Osteocyte (in vitro differentiated cells): ENCODE measurements around the gene PKIB. TPM values are rescaled to one million over a fixed set of nuclear protein-coding genes. Genes with fewer than 3 reads are reported as not detected.

ENCODE experiments used
- DNase-seq: peaks from one replicate; pipeline ENCODE4 v3.0.0; 2021; ENCODE audit warnings: mixed read lengths; ENCODE audit not compliant: unreplicated experiment; ENCODE audit errors: extremely low spot score
- H3K27ac Mint-ChIP-seq: one replicate; pipeline ENCODE4 v1.8.0; 2021; ENCODE audit warnings: mild to moderate bottlenecking, mixed read lengths; ENCODE audit not compliant: unreplicated experiment
- H3K27me3 Mint-ChIP-seq: one replicate; pipeline ENCODE4 v1.8.0; 2021; ENCODE audit warnings: mixed read lengths; ENCODE audit not compliant: unreplicated experiment
- H3K36me3 Mint-ChIP-seq: one replicate; pipeline ENCODE4 v1.8.0; 2021; ENCODE audit warnings: mixed read lengths; ENCODE audit not compliant: unreplicated experiment
- H3K4me1 Mint-ChIP-seq: one replicate; pipeline ENCODE4 v1.8.0; 2021; ENCODE audit warnings: mixed read lengths; ENCODE audit not compliant: unreplicated experiment
- H3K4me3 Mint-ChIP-seq: one replicate; pipeline ENCODE4 v1.8.0; 2021; ENCODE audit warnings: mild to moderate bottlenecking, moderate library complexity, mixed read lengths; ENCODE audit not compliant: unreplicated experiment
- H3K9me3 Mint-ChIP-seq: one replicate; pipeline ENCODE4 v1.8.0; 2021; ENCODE audit warnings: mixed read lengths; ENCODE audit not compliant: unreplicated experiment
- total RNA-seq: library from RNA; stranded (reverse); gene quantifications from 2 replicates; pipeline ENCODE4 v1.2.1, GENCODE V29; 2021
- TF ChIP-seq, protein P1 (sequence below): fragments of 200-600 bp; sonication (generic); IDR thresholded peaks from 2 replicates; pipeline ENCODE4 v1.5.0; 2021; ENCODE audit warnings: antibody characterized with exemption, mild to moderate bottlenecking, moderate library complexity

The PKIB gene
- total RNA-seq, 1 donor from 2014 or later: 35.0 TPM

DNA sequence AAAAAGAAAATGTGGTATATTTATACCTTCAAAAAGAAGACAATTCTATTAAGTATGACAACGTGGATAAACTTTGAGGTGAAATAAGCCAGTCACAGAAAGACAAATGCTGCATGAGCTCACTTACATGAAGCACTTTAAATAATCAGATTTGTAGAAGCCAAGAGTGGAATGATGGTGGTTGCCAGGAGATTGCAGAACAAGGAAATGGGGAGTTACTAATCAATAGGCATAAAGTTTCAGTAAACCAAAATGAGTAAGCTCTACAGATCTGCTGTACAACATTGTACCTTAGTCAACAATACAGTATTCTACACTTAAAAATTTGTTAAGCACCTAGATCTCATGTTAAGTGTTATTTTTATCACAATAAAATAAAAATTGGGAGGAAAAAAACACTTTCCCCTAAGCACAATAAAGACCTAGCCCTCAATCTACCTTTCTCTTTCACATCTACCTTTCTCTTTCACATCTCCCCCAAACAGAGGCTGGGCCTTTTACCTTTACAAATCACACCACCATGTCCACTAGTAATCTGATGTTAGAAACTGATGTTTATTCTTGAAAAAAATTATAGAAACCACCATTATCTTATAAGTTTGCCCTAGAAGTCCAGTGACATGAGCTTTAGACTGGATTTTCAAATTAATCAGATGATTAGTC lies 73.9 kb downstream of the PKIB start:
- Mint-ChIP-seq H3K27ac (no peak overlapping the region), H3K27me3 (no peaks in the 10 kb centered on the region), H3K9me3 (peaks cover 16% of the 10 kb centered on the region), H3K4me3 (no peak overlapping the region), H3K36me3 (peaks cover 8% of the 10 kb centered on the region), H3K4me1 (no peaks in the 10 kb centered on the region)
- TF ChIP-seq, protein P1, sequence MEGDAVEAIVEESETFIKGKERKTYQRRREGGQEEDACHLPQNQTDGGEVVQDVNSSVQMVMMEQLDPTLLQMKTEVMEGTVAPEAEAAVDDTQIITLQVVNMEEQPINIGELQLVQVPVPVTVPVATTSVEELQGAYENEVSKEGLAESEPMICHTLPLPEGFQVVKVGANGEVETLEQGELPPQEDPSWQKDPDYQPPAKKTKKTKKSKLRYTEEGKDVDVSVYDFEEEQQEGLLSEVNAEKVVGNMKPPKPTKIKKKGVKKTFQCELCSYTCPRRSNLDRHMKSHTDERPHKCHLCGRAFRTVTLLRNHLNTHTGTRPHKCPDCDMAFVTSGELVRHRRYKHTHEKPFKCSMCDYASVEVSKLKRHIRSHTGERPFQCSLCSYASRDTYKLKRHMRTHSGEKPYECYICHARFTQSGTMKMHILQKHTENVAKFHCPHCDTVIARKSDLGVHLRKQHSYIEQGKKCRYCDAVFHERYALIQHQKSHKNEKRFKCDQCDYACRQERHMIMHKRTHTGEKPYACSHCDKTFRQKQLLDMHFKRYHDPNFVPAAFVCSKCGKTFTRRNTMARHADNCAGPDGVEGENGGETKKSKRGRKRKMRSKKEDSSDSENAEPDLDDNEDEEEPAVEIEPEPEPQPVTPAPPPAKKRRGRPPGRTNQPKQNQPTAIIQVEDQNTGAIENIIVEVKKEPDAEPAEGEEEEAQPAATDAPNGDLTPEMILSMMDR: no peak
- DNase-seq: no peak

DNA sequence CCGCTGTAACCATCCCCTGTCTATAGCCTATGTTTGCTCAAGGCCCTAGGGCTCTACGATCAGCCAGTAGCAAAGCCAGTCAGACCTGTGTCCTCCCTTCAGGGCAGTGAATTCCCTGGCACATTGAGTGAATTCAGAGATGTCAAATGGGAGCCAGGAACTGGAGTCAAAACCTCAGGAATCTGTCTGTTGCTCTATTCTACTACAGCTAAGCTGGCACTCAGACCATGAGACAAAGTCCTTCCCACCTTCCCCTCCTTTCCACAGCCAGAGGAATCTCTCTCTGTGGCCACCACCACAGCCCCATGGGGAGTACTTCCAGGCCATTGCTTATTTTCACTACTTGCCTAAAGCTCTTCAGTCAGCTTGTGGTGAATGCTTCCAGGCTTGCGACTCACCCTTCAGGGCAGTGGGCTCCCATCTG lies 82.0 kb downstream of the PKIB start:
- no peak for DNase-seq
- H3K27ac Mint-ChIP-seq: peak overlapping the region; percentile 48
- TF ChIP-seq, protein P1: no peak
- H3K4me3 Mint-ChIP-seq: no peak overlapping the region
- H3K4me1 Mint-ChIP-seq: peaks cover 29% of the 10 kb centered on the region
- peaks cover 18% of the 10 kb centered on the region for H3K9me3 Mint-ChIP-seq
- H3K36me3 Mint-ChIP-seq: peaks cover 14% of the 10 kb centered on the region
- H3K27me3 Mint-ChIP-seq: no peaks in the 10 kb centered on the region

DNA sequence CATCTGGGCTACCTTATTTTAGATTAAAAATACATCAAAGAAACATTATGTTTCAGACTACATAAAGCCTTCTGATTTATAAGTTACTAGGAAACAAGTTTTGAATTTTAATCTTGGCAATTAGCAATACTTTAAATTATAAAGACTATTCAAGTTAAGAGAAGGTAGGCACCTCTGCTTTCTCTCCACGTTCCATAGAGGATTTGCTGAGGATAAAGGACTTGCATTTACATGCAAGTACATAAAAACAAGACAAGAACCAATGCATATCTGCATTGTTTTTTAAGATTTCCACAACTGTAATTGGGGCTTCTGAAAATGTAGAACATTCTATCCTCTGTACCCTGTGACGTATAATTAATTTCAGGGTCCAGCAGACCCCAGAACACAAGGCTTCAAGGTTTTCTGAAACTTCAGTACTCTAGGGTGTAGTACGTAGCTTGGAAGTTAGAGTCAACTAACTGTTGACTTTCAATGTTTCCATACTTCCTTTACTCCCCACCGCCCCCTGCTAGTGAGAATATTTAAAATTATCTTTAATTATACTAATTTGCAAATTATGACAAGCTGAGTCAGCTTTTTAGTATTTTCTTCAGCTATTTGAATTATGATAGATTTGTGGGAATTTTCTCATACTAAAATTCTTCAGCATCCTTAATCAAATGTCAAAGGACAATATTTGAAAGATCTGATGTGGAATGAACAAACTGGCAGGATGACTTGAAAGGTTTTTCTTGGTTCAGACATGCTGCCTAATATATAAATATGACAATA lies 82.8 kb downstream of the PKIB start:
- DNase-seq: no peak

DNA sequence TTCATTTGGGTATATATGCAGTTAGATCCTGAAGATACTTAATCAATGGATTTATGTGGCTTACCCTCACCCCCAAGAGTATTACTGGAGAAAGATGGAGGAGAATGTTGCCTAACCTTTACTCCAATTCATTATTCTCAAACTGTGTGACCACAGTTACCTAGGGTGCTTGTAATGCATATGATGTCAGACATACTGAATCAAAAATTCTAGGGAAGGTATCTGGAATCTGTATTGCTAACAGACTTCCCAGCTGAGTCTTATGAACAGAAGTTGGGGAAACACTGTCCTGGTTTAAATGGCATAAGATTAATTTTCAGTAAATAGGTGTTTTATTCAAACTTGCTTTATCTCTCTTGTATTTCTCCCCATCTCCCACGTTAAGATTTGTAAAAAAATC lies 83.9 kb downstream of the PKIB start:
- Mint-ChIP-seq H3K27me3 (no peaks in the 10 kb centered on the region), H3K36me3 (peaks cover 12% of the 10 kb centered on the region), H3K4me3 (no peak overlapping the region), H3K9me3 (peaks cover 15% of the 10 kb centered on the region), H3K27ac (no peak overlapping the region), H3K4me1 (peaks cover 32% of the 10 kb centered on the region)
- TF ChIP-seq, protein P1: no peak
- no peak for DNase-seq

More for the DNA sequence above, 82.8 kb downstream of the PKIB start:
- Mint-ChIP-seq H3K9me3 (peaks cover 17% of the 10 kb centered on the region), H3K27ac (no peak overlapping the region), H3K27me3 (no peaks in the 10 kb centered on the region), H3K36me3 (peaks cover 14% of the 10 kb centered on the region), H3K4me3 (no peak overlapping the region), H3K4me1 (peaks cover 32% of the 10 kb centered on the region)
- TF ChIP-seq, protein P1: no peak

DNA sequence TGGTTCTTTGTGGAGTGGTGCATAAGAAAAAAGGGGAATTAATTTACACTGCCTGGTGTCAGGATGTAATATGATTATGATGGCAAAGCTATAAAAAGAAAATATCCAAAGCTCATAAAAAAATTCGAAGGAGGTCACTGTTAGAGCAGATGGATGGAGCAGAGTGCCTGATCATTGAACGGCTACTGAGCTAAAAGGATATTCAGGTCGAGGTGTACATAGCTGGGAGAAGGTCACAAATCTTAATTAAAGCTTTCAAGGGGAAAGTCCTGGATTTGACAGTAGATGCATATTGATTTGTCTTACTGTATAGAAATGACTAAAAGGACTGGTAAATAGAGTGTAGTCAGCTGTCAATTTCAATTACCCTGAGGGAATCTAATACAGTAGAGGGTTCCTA lies 84.4 kb downstream of the PKIB start:
- peaks cover 11% of the 10 kb centered on the region for H3K9me3 Mint-ChIP-seq
- H3K27ac Mint-ChIP-seq: no peak overlapping the region
- H3K4me3 Mint-ChIP-seq: no peak overlapping the region
- peaks cover 8% of the 10 kb centered on the region for H3K36me3 Mint-ChIP-seq
- no peak for DNase-seq
- peaks cover 32% of the 10 kb centered on the region for H3K4me1 Mint-ChIP-seq
- H3K27me3 Mint-ChIP-seq: no peaks in the 10 kb centered on the region
- TF ChIP-seq, protein P1: no peak
